ENCODE measurements around the gene PARD3B. TPM values are rescaled to one million over a fixed set of nuclear protein-coding genes. Genes with fewer than 3 reads are reported as not detected.
"Not testable (repeated sequence)": the region's sequence is repeated elsewhere in the genome, so short reads cannot be mapped to it uniquely, and the experiment has no call there.

The PARD3B gene
- total and polyA plus RNA-seq, 2 experiments from 2014 or later: 4.3 to 8.5 TPM

DNA sequence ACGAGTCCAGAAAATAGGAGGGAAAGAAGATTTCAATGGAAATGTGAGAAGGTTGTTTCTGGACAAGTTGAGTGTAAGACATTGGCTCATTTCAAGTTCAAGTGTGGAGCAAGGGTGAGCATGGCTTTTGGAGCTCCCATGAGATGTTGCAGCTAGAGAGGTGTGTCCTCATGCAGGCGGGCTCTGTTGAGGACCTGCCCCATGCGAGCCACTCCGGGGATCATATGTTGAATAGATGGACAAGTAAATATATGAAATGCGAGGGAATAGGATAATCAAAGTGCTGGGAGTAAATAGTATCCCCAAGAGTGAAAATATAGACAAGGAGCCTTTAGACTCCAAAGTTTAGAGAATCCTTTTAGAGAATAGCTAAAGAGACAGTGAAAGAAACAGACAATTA, 936.6 kb downstream of the PARD3B start:
- DNase-seq (ENCODE audit: low read depth in 1 of 2, low spot score in 1 of 2): no peak
- TF ChIP-seq, protein P1, sequence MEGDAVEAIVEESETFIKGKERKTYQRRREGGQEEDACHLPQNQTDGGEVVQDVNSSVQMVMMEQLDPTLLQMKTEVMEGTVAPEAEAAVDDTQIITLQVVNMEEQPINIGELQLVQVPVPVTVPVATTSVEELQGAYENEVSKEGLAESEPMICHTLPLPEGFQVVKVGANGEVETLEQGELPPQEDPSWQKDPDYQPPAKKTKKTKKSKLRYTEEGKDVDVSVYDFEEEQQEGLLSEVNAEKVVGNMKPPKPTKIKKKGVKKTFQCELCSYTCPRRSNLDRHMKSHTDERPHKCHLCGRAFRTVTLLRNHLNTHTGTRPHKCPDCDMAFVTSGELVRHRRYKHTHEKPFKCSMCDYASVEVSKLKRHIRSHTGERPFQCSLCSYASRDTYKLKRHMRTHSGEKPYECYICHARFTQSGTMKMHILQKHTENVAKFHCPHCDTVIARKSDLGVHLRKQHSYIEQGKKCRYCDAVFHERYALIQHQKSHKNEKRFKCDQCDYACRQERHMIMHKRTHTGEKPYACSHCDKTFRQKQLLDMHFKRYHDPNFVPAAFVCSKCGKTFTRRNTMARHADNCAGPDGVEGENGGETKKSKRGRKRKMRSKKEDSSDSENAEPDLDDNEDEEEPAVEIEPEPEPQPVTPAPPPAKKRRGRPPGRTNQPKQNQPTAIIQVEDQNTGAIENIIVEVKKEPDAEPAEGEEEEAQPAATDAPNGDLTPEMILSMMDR (IDR thresholded peaks at IDR 0.05; ENCODE audit: low read depth, low read length): no peak
- Histone ChIP-seq H3K36me3 (no peaks in the 10 kb centered on the region), H3K27me3 (no peaks in the 10 kb centered on the region), H3K27ac (no peak overlapping the region), H3K4me3 (no peak overlapping the region), H3K4me1 (ENCODE audit: low read depth) (peaks cover 21% of the 10 kb centered on the region), H3K9me3 (ENCODE audit: low read depth) (no peaks in the 10 kb centered on the region)

DNA sequence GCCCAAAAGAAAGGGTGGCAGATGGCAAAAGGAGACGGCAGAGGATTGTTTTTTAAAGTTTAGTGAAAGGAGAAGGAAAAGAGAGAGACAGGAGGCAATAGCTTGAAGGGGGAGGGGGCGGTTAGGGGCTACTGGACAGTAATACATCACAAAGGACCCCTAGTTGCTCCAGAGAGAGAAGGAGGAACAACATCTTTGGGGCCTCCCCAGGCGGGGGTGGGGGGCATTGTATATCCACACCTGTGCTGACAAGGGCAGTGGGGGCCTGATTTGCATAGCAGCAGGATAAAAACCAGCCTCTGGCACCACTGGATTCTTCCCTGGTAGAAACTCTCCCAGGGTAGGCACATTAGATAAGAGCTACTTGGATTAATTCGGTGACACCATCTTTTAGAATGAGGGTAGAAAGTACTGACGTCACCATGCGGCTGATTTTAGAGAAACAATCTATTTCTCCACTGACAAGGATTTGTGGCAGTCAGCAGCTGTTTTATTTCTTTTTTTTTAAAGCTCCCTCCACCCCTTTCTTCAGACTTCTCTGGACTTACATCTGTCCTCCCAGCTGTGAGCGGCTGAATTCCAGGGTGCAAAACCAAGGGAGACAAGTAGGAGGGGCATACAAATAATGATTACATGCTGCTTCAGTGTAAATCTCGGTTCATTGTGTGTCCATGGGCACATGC, 937.3 kb downstream of the PARD3B start:
- Histone ChIP-seq H3K27ac (no peak overlapping the region), H3K36me3 (no peaks in the 10 kb centered on the region), H3K4me1 (ENCODE audit: low read depth) (peaks cover 21% of the 10 kb centered on the region), H3K27me3 (no peaks in the 10 kb centered on the region), H3K4me3 (no peak overlapping the region), H3K9me3 (ENCODE audit: low read depth) (no peaks in the 10 kb centered on the region)
- peak in 1 of 2 donors; percentile 30 for DNase-seq (ENCODE audit: low read depth in 1 of 2, low spot score in 1 of 2)
- TF ChIP-seq, protein P1 (IDR thresholded peaks at IDR 0.05; ENCODE audit: low read depth, low read length): no peak

DNA sequence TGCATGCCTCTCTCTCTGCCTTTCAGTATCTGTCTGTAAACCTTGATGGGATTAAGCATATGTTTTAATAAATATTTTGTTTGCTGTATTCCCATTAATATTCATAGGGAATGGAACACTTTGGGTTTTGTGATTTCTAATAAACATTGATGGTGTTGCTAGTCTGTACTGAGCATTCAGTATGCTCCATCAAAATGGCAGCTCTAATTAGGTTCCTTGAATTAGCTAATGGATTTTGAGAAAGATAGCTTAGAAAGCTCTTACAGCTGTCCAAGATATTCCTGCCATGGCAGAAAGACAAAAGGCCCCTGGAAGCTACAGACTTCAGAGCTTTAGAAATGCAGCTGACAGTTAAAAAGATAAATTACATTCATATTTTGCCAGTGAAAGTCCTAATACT, 937.8 kb downstream of the PARD3B start:
- Histone ChIP-seq H3K4me3 (no peak overlapping the region), H3K4me1 (ENCODE audit: low read depth) (peaks cover 21% of the 10 kb centered on the region), H3K27ac (no peak overlapping the region), H3K36me3 (no peaks in the 10 kb centered on the region), H3K9me3 (ENCODE audit: low read depth) (no peaks in the 10 kb centered on the region), H3K27me3 (no peaks in the 10 kb centered on the region)
- no peak for DNase-seq (ENCODE audit: low read depth in 1 of 2, low spot score in 1 of 2)
- TF ChIP-seq, protein P1 (IDR thresholded peaks at IDR 0.05; ENCODE audit: low read depth, low read length): no peak

DNA sequence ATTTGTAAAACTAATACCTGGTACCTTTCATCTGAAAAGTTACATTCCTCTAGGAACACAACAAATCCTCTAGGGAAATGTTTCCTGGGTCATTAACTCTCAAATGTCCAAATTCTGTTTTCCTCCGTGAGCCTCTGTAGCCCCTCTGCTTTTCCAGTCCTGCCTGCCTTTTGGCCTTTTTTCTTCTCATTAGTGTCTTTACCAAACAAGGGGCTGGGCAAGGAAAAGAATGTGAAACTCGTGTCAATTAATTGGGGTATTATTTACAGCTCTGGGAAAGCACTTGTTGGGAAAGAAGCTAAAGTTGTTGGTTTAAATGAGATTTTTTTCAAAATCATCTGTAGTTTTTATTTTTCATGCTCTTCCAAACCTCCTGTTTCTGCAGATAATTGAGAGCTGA, 938.9 kb downstream of the PARD3B start:
- no peak overlapping the region for H3K4me3 ChIP-seq
- no peak overlapping the region for H3K27ac ChIP-seq
- no peak for DNase-seq (ENCODE audit: low read depth in 1 of 2, low spot score in 1 of 2)
- peaks cover 21% of the 10 kb centered on the region for H3K4me1 ChIP-seq (ENCODE audit: low read depth)
- no peaks in the 10 kb centered on the region for H3K36me3 ChIP-seq
- H3K9me3 ChIP-seq (ENCODE audit: low read depth): no peaks in the 10 kb centered on the region
- TF ChIP-seq, protein P1 (IDR thresholded peaks at IDR 0.05; ENCODE audit: low read depth, low read length): no peak
- H3K27me3 ChIP-seq: no peaks in the 10 kb centered on the region

DNA sequence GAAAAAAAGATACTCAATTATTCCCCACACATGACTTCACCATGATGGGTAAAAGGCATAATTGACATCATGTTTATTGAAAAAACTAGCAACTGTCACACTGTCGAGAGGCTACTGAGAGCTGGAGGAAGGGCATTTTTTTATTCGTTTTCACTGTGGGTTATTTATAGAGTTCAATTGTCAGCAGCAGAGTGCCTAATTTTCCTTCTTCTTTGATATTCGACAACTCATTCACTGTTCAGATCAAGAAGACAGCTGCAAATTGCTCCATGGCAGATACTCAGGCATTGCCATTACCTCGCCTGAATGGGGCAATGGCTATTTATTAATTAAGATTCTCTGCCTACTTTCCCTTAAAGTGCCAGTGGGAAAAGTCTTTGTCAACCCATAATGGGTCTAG, 939.5 kb downstream of the PARD3B start:
- H3K27me3 ChIP-seq: no peaks in the 10 kb centered on the region
- DNase-seq (ENCODE audit: low read depth in 1 of 2, low spot score in 1 of 2): no peak
- no peaks in the 10 kb centered on the region for H3K9me3 ChIP-seq (ENCODE audit: low read depth)
- H3K4me1 ChIP-seq (ENCODE audit: low read depth): peaks cover 21% of the 10 kb centered on the region
- no peak overlapping the region for H3K27ac ChIP-seq
- H3K36me3 ChIP-seq: no peaks in the 10 kb centered on the region
- TF ChIP-seq, protein P1 (IDR thresholded peaks at IDR 0.05; ENCODE audit: low read depth, low read length): no peak
- H3K4me3 ChIP-seq: no peak overlapping the region

DNA sequence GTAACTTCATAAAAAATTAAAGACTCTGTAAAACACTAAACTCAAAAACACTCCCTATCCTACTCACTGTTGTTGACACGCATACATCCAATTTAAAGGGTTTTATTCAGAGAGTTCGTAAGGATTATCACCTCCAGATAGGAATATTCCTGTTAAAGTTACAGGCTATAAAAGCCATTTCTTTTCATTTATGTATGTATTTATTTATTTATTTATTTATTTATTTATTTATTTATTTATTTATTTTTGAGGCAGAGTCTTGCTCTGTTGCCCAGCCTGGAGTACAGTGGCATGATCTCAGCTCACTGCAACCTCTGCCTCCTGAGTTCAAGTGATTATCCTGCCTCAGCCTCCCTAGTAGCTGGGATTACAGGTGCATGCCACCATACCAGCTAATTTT, 948.3 kb downstream of the PARD3B start:
- not testable (repeated sequence) for H3K4me3 ChIP-seq; H3K27ac ChIP-seq; DNase-seq (ENCODE audit: low read depth in 1 of 2, low spot score in 1 of 2); H3K4me1 ChIP-seq (ENCODE audit: low read depth); H3K9me3 ChIP-seq (ENCODE audit: low read depth); H3K27me3 ChIP-seq; H3K36me3 ChIP-seq
